Stimulated activated CD4-positive, alpha-beta T cell treated with anti-CD3 and anti-CD28 coated beads, Interleukin-12 subunit alpha, Interleukin-12 subunit beta, amount 100 ng/mL, for 24 hours (primary cell): Measurements from ENCODE around the gene PAPOLB.

Experiments used
- DNase-seq, 2 experiments: peaks; one replicate each; pipeline ENCODE4 v3.0.0-alpha.2; 2020; ENCODE audit warnings: low read depth in 2 of 2

Gene PAPOLB

GRCh38 chr7:4824120-4824775 is 37.6 kb downstream of the PAPOLB start:
- no peak for DNase-seq

GRCh38 chr7:4823441-4824119 is 38.2 kb downstream of the PAPOLB start:
- DNase-seq: no peak

GRCh38 chr7:4822677-4823076 is 39.2 kb downstream of the PAPOLB start:
- no peak for DNase-seq

GRCh38 chr7:4820967-4821471 is 40.8 kb downstream of the PAPOLB start:
- no peak for DNase-seq

- DNase-seq: no peak
These were observed 41.3 kb downstream of the PAPOLB start for GRCh38 chr7:4820405-4820966.

GRCh38 chr7:4819560-4820404 is 42.0 kb downstream of the PAPOLB start:
- DNase-seq: no peak

- no peak for DNase-seq
These were observed 43.6 kb downstream of the PAPOLB start for GRCh38 chr7:4818000-4818794.

GRCh38 chr7:4817178-4817901 is 44.5 kb downstream of the PAPOLB start:
- DNase-seq: no peak

- DNase-seq: no peak
These were observed 45.3 kb downstream of the PAPOLB start for GRCh38 chr7:4816419-4817080.

- DNase-seq: no peak
These were observed 46.0 kb downstream of the PAPOLB start for GRCh38 chr7:4815609-4816418.

GRCh38 chr7:4815121-4815520 is 46.7 kb downstream of the PAPOLB start:
- no peak for DNase-seq

- no peak for DNase-seq
These were observed 47.4 kb downstream of the PAPOLB start for GRCh38 chr7:4814433-4814832.

GRCh38 chr7:4809666-4810065 is 52.2 kb downstream of the PAPOLB start:
- DNase-seq: no peak

- DNase-seq: peak in 1 of 2 experiments; percentile 14
These were observed 52.7 kb downstream of the PAPOLB start for GRCh38 chr7:4809091-4809591.

GRCh38 chr7:4808565-4808964 is 53.3 kb downstream of the PAPOLB start:
- DNase-seq: no peak

GRCh38 chr7:4808026-4808425 is 53.8 kb downstream of the PAPOLB start:
- DNase-seq: no peak
